HG02571 (cell line): ENCODE results near the gene HSF2BP.
"Not testable (repeated sequence)": the region's sequence is repeated elsewhere in the genome, so short reads cannot be mapped to it uniquely, and the experiment has no call there.

ENCODE experiments used
- ATAC-seq: cut with Tn5 transposase; IDR thresholded peaks from one replicate; pipeline ENCODE4 v1.9.1; 2021; ENCODE audit warnings: mild to moderate bottlenecking, moderate library complexity; ENCODE audit not compliant: unreplicated experiment

The HSF2BP gene

DNA sequence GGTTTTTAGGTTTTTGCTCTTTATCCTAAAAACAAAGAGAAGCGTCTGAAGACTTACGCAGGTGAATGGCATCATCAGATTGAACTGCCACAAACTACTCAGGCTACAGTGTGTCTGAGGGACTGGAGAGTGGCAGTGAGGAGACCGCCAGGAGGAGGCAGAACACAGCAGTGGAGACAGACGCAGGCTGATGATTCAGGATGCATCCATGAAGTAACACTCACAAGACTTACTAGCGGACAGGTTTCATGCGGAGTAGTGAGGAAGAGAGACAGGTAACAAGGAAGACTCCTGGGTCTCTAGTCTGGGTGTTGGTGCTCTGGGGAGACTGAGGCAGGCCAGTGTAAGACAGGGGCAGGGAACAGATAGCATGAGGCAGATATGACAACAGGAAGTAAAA, 5.7 kb downstream of the HSF2BP start:
- ATAC-seq, result no peak

DNA sequence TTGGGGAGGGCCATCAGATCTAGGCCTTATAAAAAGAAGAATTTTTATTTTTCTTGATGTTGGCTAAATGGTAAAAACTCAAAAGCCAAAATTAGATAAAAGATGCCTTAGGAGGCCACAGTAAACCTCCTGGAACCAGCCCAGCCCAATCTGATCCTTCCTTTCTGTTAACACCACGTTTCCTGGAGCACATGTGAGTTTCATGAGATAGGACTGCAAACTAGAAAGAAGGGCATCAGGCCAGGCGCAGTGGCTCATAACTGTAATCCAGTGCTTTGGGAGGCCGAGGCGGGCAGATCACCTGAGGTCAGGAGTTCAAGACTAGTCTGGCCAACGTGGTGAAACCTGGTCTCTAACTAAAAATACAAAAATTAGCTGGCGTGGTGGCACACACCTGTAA, 6.7 kb downstream of the HSF2BP start:
- no peak for ATAC-seq

- not testable (repeated sequence) for ATAC-seq
These were observed 7.4 kb downstream of the HSF2BP start for GRCh38 chr21:43651926-43652325.

- ATAC-seq, result no peak
These were observed 11.1 kb downstream of the HSF2BP start for GRCh38 chr21:43648171-43648570.

DNA sequence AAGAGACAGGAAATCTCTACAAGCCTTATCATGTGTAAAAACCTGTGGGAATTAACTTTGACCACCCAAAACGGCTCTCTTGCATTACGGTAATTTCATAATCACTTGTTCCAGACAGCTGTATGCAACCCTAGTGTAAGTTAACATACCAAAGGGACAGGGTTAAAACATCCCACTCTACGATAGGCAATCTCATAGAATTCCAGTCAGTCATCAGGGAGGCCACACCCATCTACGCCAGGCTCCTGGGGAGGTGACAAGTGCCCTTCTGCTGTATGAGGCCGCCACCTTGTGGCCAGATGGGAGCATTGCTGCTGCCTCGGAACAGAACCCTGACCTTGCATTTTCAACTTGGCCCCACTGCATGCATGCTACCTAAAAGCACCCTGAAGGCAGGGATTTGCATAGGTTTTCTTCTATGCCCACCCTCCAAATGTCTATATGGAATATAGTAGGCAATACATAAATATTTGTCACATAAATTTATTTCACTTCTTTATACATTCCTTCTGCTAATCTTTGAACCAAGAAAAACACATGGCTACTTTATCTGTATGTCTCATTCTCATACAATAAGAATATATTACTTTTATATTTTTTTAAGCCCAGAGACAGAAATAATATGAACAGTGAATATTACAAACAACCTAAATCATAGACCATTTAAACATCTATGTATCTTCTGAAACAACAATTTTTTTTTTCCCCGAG, 12.6 kb downstream of the HSF2BP start:
- ATAC-seq, result no peak

DNA sequence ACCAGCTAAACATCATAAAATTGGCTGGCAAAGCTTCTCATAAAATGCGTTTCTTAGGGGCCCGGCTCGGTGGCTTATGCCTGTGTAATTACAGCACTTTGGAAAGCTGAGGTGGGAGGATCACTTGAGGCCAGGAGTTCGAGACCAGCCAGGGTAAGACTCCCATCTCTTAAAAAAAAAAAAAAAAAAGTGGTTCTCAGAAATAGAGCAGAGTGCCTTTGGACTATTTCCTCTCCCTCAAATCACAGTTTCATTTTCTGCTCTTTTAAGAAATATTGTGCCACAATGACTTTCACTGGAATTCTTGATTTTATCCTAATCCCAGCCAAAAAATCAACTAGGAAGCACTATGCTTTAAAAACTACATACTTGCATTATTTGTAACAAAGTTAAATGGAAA, 13.3 kb downstream of the HSF2BP start:
- ATAC-seq, result no peak

DNA sequence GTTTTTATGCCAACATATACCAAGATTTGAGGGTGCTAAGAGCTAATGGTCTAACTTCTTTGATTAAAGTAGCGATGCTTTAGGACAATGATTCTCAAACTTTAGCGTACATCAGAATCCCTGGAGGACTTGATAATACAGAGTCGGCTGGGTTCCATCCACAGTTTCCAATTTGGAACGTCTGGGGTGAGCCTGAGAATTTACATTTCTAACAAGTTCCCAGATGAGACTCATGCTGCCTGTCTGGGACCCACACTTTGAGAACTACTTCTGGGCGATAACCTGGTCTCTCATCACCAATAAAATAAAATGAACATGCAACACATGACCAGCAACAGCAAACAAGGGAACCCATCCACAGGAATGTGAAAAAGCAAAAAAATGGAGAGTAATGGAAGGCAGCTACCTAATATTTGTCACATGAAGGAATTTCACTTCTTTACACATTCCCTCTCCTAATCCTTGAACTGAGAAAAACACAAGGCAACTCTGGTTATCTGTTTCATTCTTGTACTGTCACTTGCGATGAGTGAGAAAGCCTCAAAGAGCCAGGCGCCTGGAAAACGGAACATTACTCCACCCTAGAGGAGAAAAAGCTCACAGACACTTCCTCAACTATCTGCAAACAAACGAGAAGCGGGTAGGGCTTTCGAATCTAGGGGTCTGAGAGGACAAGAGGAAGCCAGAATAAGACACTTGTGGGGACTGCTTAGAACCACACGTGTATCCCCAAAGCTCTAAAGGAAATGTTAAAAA, 14.0 kb downstream of the HSF2BP start:
- no peak for ATAC-seq

GRCh38 chr21:43644609-43645008, 14.7 kb downstream of the HSF2BP start:
- no peak for ATAC-seq

- no peak for ATAC-seq
These were observed 15.2 kb downstream of the HSF2BP start for GRCh38 chr21:43644071-43644470.

GRCh38 chr21:43643193-43643592, 16.1 kb downstream of the HSF2BP start:
- ATAC-seq, result no peak

DNA sequence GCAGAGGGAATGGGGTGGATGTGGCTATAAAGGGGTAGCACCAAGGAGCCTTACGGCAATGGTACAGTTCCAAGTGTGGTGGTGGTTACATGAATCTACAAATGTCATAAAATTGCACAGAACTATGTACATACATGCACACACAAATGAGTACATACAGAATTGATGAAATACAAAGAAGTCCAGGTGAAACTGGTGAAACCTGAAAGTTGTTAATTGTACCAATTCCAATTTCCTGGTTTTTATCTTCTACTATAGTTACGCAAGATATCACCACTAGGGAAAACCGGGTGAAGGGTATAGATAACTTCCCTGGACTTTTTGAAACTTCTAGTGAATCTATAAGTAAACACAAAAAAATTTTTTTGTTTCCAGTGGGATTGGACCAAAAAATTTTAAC, 18.9 kb downstream of the HSF2BP start:
- no peak for ATAC-seq

GRCh38 chr21:43639470-43640353, 19.6 kb downstream of the HSF2BP start:
- ATAC-seq, result no peak

GRCh38 chr21:43637530-43638158, 21.6 kb downstream of the HSF2BP start:
- no peak for ATAC-seq

GRCh38 chr21:43635436-43635835, 23.9 kb downstream of the HSF2BP start:
- no peak for ATAC-seq

- no peak for ATAC-seq
These were observed 24.7 kb downstream of the HSF2BP start for GRCh38 chr21:43634618-43635017.

GRCh38 chr21:43632373-43632905, 26.8 kb downstream of the HSF2BP start:
- ATAC-seq, result no peak

GRCh38 chr21:43631411-43632107, 27.7 kb downstream of the HSF2BP start:
- ATAC-seq, result no peak

- no peak for ATAC-seq
These were observed 31.8 kb downstream of the HSF2BP start for GRCh38 chr21:43627527-43627926.

- no peak for ATAC-seq
These were observed 32.9 kb downstream of the HSF2BP start for GRCh38 chr21:43626390-43626789.

GRCh38 chr21:43624339-43624738, 34.9 kb downstream of the HSF2BP start:
- ATAC-seq, result no peak
